ENCODE measurements around the gene SCFD2. TPM values are rescaled to one million over a fixed set of nuclear protein-coding genes. Genes with fewer than 3 reads are reported as not detected.

SCFD2 gene
- total and polyA plus RNA-seq, 4 donors, result 4.3 to 28.8 (median 7.4) TPM

- TF ChIP-seq ZBTB33 (IDR thresholded peaks at IDR 0.05) (no peak), SP1 (IDR thresholded peaks at IDR 0.05) (no peak), MAX (IDR thresholded peaks at IDR 0.05) (no peak), TAF1 (conservative IDR thresholded peaks at IDR 0.05) (no peak)
These were observed 407.8 kb downstream of the SCFD2 start (continued) for GRCh38 chr4:52957835-52958631.

- WGBS, result 63% methylated on average over 9 of the region's 9 CpGs
- no peaks in the 10 kb centered on the region for H3K9me3 ChIP-seq (ENCODE audit: control insufficient read depth in 4 of 4, low read length in 3 of 4)
- TF ChIP-seq GABPA (IDR thresholded peaks at IDR 0.05 in 1 of 2, conservative IDR thresholded peaks at IDR 0.05 in 1 of 2), result no peak
- TF ChIP-seq YY1 (IDR thresholded peaks at IDR 0.05), result no peak
- TF ChIP-seq NR2F2 (IDR thresholded peaks at IDR 0.05), result no peak
- no peak for TF ChIP-seq RXRA (IDR thresholded peaks at IDR 0.05)
- TF ChIP-seq CTCF (IDR thresholded peaks at IDR 0.05; ENCODE audit: low read depth, low read length, missing input control), result no peak
- TF ChIP-seq JUND (IDR thresholded peaks at IDR 0.05), result no peak
- no peak for TF ChIP-seq RAD21 (IDR thresholded peaks at IDR 0.05)
- no peak for TF ChIP-seq REST (IDR thresholded peaks at IDR 0.05)
- no peak for TF ChIP-seq HNF4G (IDR thresholded peaks at IDR 0.05)
- TF ChIP-seq ATF3 (IDR thresholded peaks at IDR 0.05), result no peak
- no peak for TF ChIP-seq EGR1 (IDR thresholded peaks at IDR 0.05; ENCODE audit: low read depth in 2 of 2)
- TF ChIP-seq MAX (IDR thresholded peaks at IDR 0.05), result no peak
- TF ChIP-seq FOXA1 (IDR thresholded peaks at IDR 0.05), result no peak
- TF ChIP-seq FOXA2 (IDR thresholded peaks at IDR 0.05), result no peak
- TF ChIP-seq ZBTB33 (IDR thresholded peaks at IDR 0.05), result no peak
- TF ChIP-seq HNF4A (conservative IDR thresholded peaks at IDR 0.05), result no peak
- TF ChIP-seq TAF1 (conservative IDR thresholded peaks at IDR 0.05), result no peak
- H3K27ac ChIP-seq (ENCODE audit: low read depth in 1 of 2, low read length in 2 of 2), result no peak overlapping the region
- H3K4me3 ChIP-seq (ENCODE audit: low read depth in 1 of 3, low read length in 3 of 3), result no peak overlapping the region
- H3K4me1 ChIP-seq (ENCODE audit: control insufficient read depth in 4 of 4, insufficient read depth in 4 of 4, low read length in 3 of 4), result peaks cover 0 to 3% (median 0%) of the 10 kb centered on the region in 4 donors
- H3K9ac ChIP-seq (ENCODE audit: low read depth in 1 of 2, low read length in 2 of 2), result no peak overlapping the region
- H3K36me3 ChIP-seq (ENCODE audit: control insufficient read depth in 4 of 4, insufficient read depth in 3 of 4, low read depth in 1 of 4, low read length in 3 of 4), result no peaks in the 10 kb centered on the region
- H3K27me3 ChIP-seq (ENCODE audit: control insufficient read depth in 4 of 4, insufficient read depth in 4 of 4, low read length in 3 of 4), result no peaks in the 10 kb centered on the region
- DNase-seq (ENCODE audit: low spot score), result no peak
These were observed 408.6 kb downstream of the SCFD2 start for GRCh38 chr4:52957220-52957686.
